MM.1S (cell line): ENCODE data around the gene RBM42.
A peak's percentile ranks its signal among the peaks of the same experiment; 100 is the strongest.

Source experiments
- DNase-seq: peaks from one replicate; pipeline ENCODE4 v3.0.0-alpha.2; 2015
- H2AFZ ChIP-seq: fragments of 300-600 bp; sonication (generic); 2 replicates; pipeline ENCODE4 v1.6.0; 2016; ENCODE audit warnings: antibody characterized with exemption, low read length
- H3F3A ChIP-seq: fragments of 300-600 bp; sonication (generic); 2 replicates; pipeline ENCODE4 v1.6.1; 2016; ENCODE audit warnings: mild to moderate bottlenecking, antibody characterized with exemption, low read length, moderate library complexity, mixed read lengths; ENCODE audit not compliant: insufficient read depth
- H3K27ac ChIP-seq: fragments of 300-600 bp; sonication (generic); 2 replicates; pipeline ENCODE4 v1.5.1; 2016; ENCODE audit warnings: mild to moderate bottlenecking, low read length
- H3K27me3 ChIP-seq: fragments of 300-600 bp; sonication (generic); replicated peaks from 2 replicates; pipeline ENCODE4 v1.6.0; 2016; ENCODE audit warnings: low read length; ENCODE audit not compliant: insufficient read depth
- H3K36me3 ChIP-seq: fragments of 300-600 bp; sonication (generic); replicated peaks from 2 replicates; pipeline ENCODE4 v1.6.1; 2016; ENCODE audit warnings: mild to moderate bottlenecking, low read length, mixed read lengths; ENCODE audit not compliant: insufficient read depth
- H3K4me1 ChIP-seq: fragments of 300-600 bp; sonication (generic); 2 replicates; pipeline ENCODE4 v1.6.1; 2016; ENCODE audit warnings: low read length, mixed read lengths
- H3K4me2 ChIP-seq: fragments of 300-600 bp; sonication (generic); 2 replicates; pipeline ENCODE4 v1.6.0; 2016; ENCODE audit warnings: low read depth, low read length
- H3K4me3 ChIP-seq: fragments of 300-600 bp; sonication (generic); 2 replicates; pipeline ENCODE4 v1.5.1; 2016; ENCODE audit warnings: low read length, mixed read lengths
- H3K79me2 ChIP-seq: fragments of 300-600 bp; sonication (generic); 2 replicates; pipeline ENCODE4 v1.6.1; 2016; ENCODE audit warnings: mixed run types, low read length, mixed read lengths
- H3K9ac ChIP-seq: fragments of 300-600 bp; sonication (generic); 2 replicates; pipeline ENCODE4 v1.6.1; 2016; ENCODE audit warnings: low read length, mixed read lengths
- H3K9me2 ChIP-seq: fragments of 300-600 bp; sonication (generic); replicated peaks from 2 replicates; pipeline ENCODE4 v1.6.1; 2016; ENCODE audit warnings: mild to moderate bottlenecking, low read length, mixed read lengths; ENCODE audit not compliant: insufficient read depth
- H3K9me3 ChIP-seq: fragments of 300-600 bp; sonication (generic); replicated peaks from 2 replicates; pipeline ENCODE4 v1.6.1; 2016; ENCODE audit warnings: mild to moderate bottlenecking, low read length, mixed read lengths; ENCODE audit not compliant: insufficient read depth
- H4K20me1 ChIP-seq: fragments of 300-600 bp; sonication (generic); 2 replicates; pipeline ENCODE4 v1.6.1; 2016; ENCODE audit warnings: mild to moderate bottlenecking, low read length, moderate library complexity, mixed read lengths; ENCODE audit not compliant: insufficient read depth
- EZH2 ChIP-seq: fragments of 300-600 bp; sonication (generic); optimal IDR thresholded peaks from 2 replicates; pipeline ENCODE3; 2017; ENCODE audit warnings: low read depth, mild to moderate bottlenecking, antibody characterized with exemption, low read length, mixed read lengths
- EZH2phosphoT487 ChIP-seq: fragments of 300-600 bp; sonication (generic); IDR thresholded peaks from 2 replicates; pipeline ENCODE4 v1.6.1; 2018; ENCODE audit warnings: antibody characterized with exemption, low read length
- TF ChIP-seq, protein P1 (sequence below): fragments of 300-600 bp; sonication (generic); IDR thresholded peaks from 2 replicates; pipeline ENCODE4 v1.5.1; 2016; ENCODE audit warnings: antibody characterized with exemption, low read length, mixed read lengths

RBM42 gene

DNA sequence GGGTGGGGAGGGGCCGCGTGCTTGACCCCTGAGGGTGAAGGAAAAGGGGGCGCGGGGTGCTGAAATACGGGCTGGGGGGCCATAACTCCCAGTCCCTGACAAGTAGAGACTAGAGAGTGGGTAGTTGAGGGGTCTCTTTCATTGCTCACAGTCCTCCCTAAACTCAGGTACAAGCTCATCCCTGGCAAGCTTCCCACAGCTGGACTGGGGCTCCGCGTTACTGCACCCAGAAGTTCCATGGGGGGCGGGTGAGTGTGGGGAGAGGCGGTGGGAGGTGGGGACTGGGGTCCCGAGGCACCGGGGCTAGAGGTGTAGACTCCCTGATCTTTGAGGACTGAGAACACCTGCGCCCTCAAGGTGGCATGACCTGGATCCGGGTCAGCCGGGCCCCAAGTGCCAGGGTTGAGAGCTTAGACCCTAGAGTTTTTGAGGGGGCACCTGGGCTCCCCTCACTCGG is 14.0 kb downstream of the RBM42 start:
- H3K4me3 ChIP-seq, result peak overlapping the region; percentile 81
- H3K9me2 ChIP-seq, result no peaks in the 10 kb centered on the region
- peaks cover 5% of the 10 kb centered on the region; the same call in 1 of the 2 replicates for H3K4me1 ChIP-seq
- peak overlapping the region; percentile 96 for H3K4me2 ChIP-seq
- H4K20me1 ChIP-seq, result no peaks in the 10 kb centered on the region
- H3K79me2 ChIP-seq, result no peaks in the 10 kb centered on the region
- H2AFZ ChIP-seq, result peak overlapping the region; percentile 93
- H3K27ac ChIP-seq, result peak overlapping the region; percentile 83; the same call in 1 of the 2 replicates
- no peaks in the 10 kb centered on the region for H3K36me3 ChIP-seq
- peaks cover 18% of the 10 kb centered on the region for H3F3A ChIP-seq
- DNase-seq, result no peak
- TF ChIP-seq EZH2phosphoT487 (no peak), EZH2 (no peak)
- TF ChIP-seq, protein P1, sequence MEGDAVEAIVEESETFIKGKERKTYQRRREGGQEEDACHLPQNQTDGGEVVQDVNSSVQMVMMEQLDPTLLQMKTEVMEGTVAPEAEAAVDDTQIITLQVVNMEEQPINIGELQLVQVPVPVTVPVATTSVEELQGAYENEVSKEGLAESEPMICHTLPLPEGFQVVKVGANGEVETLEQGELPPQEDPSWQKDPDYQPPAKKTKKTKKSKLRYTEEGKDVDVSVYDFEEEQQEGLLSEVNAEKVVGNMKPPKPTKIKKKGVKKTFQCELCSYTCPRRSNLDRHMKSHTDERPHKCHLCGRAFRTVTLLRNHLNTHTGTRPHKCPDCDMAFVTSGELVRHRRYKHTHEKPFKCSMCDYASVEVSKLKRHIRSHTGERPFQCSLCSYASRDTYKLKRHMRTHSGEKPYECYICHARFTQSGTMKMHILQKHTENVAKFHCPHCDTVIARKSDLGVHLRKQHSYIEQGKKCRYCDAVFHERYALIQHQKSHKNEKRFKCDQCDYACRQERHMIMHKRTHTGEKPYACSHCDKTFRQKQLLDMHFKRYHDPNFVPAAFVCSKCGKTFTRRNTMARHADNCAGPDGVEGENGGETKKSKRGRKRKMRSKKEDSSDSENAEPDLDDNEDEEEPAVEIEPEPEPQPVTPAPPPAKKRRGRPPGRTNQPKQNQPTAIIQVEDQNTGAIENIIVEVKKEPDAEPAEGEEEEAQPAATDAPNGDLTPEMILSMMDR, result no peak
- peak overlapping the region; percentile 91 for H3K9ac ChIP-seq
- H3K9me3 ChIP-seq, result no peaks in the 10 kb centered on the region
- H3K27me3 ChIP-seq, result no peaks in the 10 kb centered on the region

DNA sequence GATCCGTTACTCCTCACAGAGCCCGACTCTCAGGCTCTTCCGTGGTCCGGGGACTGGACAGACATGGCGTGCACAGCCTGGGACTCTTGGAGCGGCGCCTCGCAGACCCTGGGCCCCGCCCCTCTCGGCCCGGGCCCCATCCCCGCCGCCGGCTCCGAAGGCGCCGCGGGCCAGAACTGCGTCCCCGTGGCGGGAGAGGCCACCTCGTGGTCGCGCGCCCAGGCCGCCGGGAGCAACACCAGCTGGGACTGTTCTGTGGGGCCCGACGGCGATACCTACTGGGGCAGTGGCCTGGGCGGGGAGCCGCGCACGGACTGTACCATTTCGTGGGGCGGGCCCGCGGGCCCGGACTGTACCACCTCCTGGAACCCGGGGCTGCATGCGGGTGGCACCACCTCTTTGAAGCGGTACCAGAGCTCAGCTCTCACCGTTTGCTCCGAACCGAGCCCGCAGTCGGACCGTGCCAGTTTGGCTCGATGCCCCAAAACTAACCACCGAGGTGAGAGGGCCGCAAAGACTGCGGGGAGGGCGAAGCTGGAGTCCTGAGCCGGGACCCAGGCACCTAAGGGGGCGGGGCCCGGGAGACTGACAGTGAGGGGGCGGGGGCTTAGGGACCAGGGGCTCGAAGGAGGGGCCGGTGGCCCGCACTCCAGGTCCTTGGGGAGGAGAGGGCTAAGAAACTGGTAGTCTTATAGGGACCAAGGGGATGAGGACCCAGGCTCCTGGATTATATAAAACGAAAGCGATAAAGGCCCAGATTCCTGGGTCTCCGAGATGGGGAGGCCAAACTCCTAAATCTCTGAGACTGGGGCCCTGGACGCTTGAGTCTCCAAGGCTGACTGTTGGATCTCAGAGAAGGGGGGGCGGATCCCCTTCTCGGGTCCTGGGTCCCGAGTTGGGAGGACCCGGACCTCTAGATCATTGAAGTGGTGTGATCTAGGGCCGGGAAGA is 14.7 kb downstream of the RBM42 start:
- Histone ChIP-seq H2AFZ (peak overlapping the region; percentile 93), H3K27ac (peak overlapping the region; percentile 83)
- DNase-seq, result peak; percentile 87

DNA sequence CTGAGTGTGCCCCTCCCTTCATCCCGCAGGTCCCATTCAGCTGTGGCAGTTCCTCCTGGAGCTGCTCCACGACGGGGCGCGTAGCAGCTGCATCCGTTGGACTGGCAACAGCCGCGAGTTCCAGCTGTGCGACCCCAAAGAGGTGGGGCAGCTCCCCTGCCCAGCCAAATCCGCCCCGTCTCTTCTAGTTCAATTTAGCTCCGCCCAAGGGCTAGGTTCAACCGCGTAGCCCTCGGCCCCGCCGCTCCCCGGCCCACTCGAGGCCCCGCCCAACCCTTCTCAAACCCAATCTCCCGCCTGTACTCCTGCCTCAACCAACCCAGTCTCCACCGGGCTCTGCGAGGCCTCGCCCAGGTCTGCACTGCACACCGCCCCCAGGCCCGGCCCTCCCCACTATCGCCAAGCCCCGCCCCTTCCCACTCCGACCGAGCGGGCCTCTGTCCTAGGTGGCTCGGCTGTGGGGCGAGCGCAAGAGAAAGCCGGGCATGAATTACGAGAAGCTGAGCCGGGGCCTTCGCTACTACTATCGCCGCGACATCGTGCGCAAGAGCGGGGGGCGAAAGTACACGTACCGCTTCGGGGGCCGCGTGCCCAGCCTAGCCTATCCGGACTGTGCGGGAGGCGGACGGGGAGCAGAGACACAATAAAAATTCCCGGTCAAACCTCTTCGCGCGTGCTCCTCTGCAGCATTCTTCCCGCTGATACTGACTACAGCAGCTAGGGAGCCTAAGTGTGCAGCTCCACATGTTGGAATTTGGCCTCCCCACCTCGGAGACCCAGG is 15.6 kb downstream of the RBM42 start:
- peak overlapping the region; percentile 96 for H3K4me2 ChIP-seq
- TF ChIP-seq EZH2 (no peak), EZH2phosphoT487 (no peak)
- TF ChIP-seq, protein P1, result no peak
- H3K9me2 ChIP-seq, result no peaks in the 10 kb centered on the region
- peak overlapping the region; percentile 83 for H3K27ac ChIP-seq
- H3K4me1 ChIP-seq, result peaks cover 5% of the 10 kb centered on the region; the same call in 1 of the 2 replicates
- no peaks in the 10 kb centered on the region for H3K9me3 ChIP-seq
- H2AFZ ChIP-seq, result peak overlapping the region; percentile 93
- peak overlapping the region; percentile 81 for H3K4me3 ChIP-seq
- peaks cover 14% of the 10 kb centered on the region for H3K79me2 ChIP-seq
- peaks cover 18% of the 10 kb centered on the region for H3F3A ChIP-seq
- no peaks in the 10 kb centered on the region for H3K36me3 ChIP-seq
- DNase-seq, result peak; percentile 98
- H3K27me3 ChIP-seq, result no peaks in the 10 kb centered on the region
- no peaks in the 10 kb centered on the region for H4K20me1 ChIP-seq
- H3K9ac ChIP-seq, result peak overlapping the region; percentile 91

More for the DNA sequence above, 14.7 kb downstream of the RBM42 start:
- H3K4me3 ChIP-seq, result peak overlapping the region; percentile 81
- peak overlapping the region; percentile 91 for H3K9ac ChIP-seq
- peaks cover 5% of the 10 kb centered on the region; the same call in 1 of the 2 replicates for H3K4me1 ChIP-seq
- peak overlapping the region; percentile 96 for H3K4me2 ChIP-seq
- H4K20me1 ChIP-seq, result no peaks in the 10 kb centered on the region
- H3K36me3 ChIP-seq, result no peaks in the 10 kb centered on the region
- H3K27me3 ChIP-seq, result no peaks in the 10 kb centered on the region
- H3K79me2 ChIP-seq, result peaks cover 5% of the 10 kb centered on the region
- peaks cover 18% of the 10 kb centered on the region for H3F3A ChIP-seq
- no peaks in the 10 kb centered on the region for H3K9me3 ChIP-seq
- TF ChIP-seq, protein P1, result no peak
- TF ChIP-seq EZH2 (no peak), EZH2phosphoT487 (no peak)
- no peaks in the 10 kb centered on the region for H3K9me2 ChIP-seq
